GM12801 (cell line): ENCODE results near the gene FHAD1.

ENCODE experiments used
- CTCF ChIP-seq: IDR thresholded peaks from one replicate; pipeline ENCODE4 v1.5.1; 2011; ENCODE audit warnings: control low read depth; ENCODE audit not compliant: insufficient read length; ENCODE audit errors: extremely low read depth

The FHAD1 gene

GRCh38 chr1:15254559-15254958 lies 7.5 kb downstream of the FHAD1 start:
- TF ChIP-seq CTCF, result no peak

GRCh38 chr1:15255582-15256149 lies 8.6 kb downstream of the FHAD1 start:
- TF ChIP-seq CTCF, result no peak

- no peak for TF ChIP-seq CTCF
These were observed 9.6 kb downstream of the FHAD1 start for GRCh38 chr1:15256584-15256983.

- TF ChIP-seq CTCF, result no peak
These were observed 10.3 kb downstream of the FHAD1 start for GRCh38 chr1:15257309-15257708.

GRCh38 chr1:15258833-15259621 lies 12.0 kb downstream of the FHAD1 start:
- TF ChIP-seq CTCF, result no peak

- no peak for TF ChIP-seq CTCF
These were observed 12.6 kb downstream of the FHAD1 start for GRCh38 chr1:15259622-15260007.

GRCh38 chr1:15260418-15261154 lies 13.6 kb downstream of the FHAD1 start:
- TF ChIP-seq CTCF, result no peak
